ENCODE results near the gene EEF1AKMT1. TPM values are rescaled to one million over a fixed set of nuclear protein-coding genes. Genes with fewer than 3 reads are reported as not detected.

Gene EEF1AKMT1
- total and polyA plus RNA-seq, 10 of the 15 experiments (the other 5 are each of a cell fraction or from before 2014, with no cell fraction given), result 7.9 to 44.5 (median 11.0) TPM

- Histone ChIP-seq H3K36me3 (ENCODE audit: control insufficient read depth in 2 of 2, insufficient read depth in 2 of 2, low read length in 1 of 2) (no peaks in the 10 kb centered on the region), H3K9me3 (replicated peaks; ENCODE audit: control insufficient read depth, insufficient read depth, low read length) (no peaks in the 10 kb centered on the region), H3K27me3 (replicated peaks in 1 of 2; ENCODE audit: control insufficient read depth in 2 of 2, insufficient read depth in 2 of 2, low read length in 1 of 2) (peaks cover 0 to 3% of the 10 kb centered on the region in 2 experiments; a peak in 3 of 4 replicates), H3K4me3 (no peak overlapping the region), H4K20me1 (ENCODE audit: control insufficient read depth, insufficient read depth) (no peaks in the 10 kb centered on the region), H3K79me2 (ENCODE audit: control insufficient read depth, insufficient read depth, low read length) (no peaks in the 10 kb centered on the region), H3K9ac (ENCODE audit: control insufficient read depth, insufficient read depth, low read length) (no peak overlapping the region), H3K4me2 (ENCODE audit: control insufficient read depth, insufficient read depth) (no peak overlapping the region), H3K4me1 (ENCODE audit: control insufficient read depth, insufficient read depth, low read length) (no peaks in the 10 kb centered on the region), H3K27ac (ENCODE audit: control insufficient read depth, insufficient read depth) (no peak overlapping the region), H2AFZ (ENCODE audit: control insufficient read depth, low read depth, low read length) (no peak overlapping the region)
- no peak for DNase-seq (ENCODE audit: low read depth, low spot score)
- ChIA-PET RAD21 (ENCODE audit: unreplicated experiment) (no interaction called here), SMC1A (ENCODE audit: uncharacterized antibody, unreplicated experiment) (no interaction called here), POLR2A (no interaction called here), CTCF (no interaction called here)
- FAIRE-seq, result no peak
- ATAC-seq, result no peak
- BruUV-seq (replicated peaks), result no TSS peak
- intact Hi-C loops (cut with micrococcal nuclease; ENCODE audit: unreplicated experiment), result no loop called here
- in situ Hi-C loops (cut with MboI), result no loop called here
- no peak for TF ChIP-seq EED (IDR thresholded peaks at IDR 0.05; ENCODE audit: low read depth)
- no peak for TF ChIP-seq NRF1 (conservative IDR thresholded peaks at IDR 0.05; ENCODE audit: low read depth, low read length)
- TF ChIP-seq ETV6 (conservative IDR thresholded peaks at IDR 0.05 in 1 of 2, IDR thresholded peaks at IDR 0.05 in 1 of 2; ENCODE audit: borderline replicate concordance in 1 of 2, low read depth in 1 of 2), result no peak
- TF ChIP-seq TCF3 (IDR thresholded peaks at IDR 0.05; ENCODE audit: borderline replicate concordance, insufficient read depth, low read depth, low read length), result 0 out of 2 replicates have a peak, but pooled peaks have one; percentile 67
- 79% methylated on average over 40 of the region's 44 CpGs for WGBS (ENCODE audit: insufficient coverage, insufficient replicate concordance, low lambda C conversion rate, missing lambda C conversion rate)
Observed at GRCh38 chr13:20717581-20718542, 55.9 kb downstream of the EEF1AKMT1 start.

GRCh38 chr13:20716951-20717350 is 56.8 kb downstream of the EEF1AKMT1 start:
- Histone ChIP-seq H4K20me1 (ENCODE audit: control insufficient read depth, insufficient read depth) (no peaks in the 10 kb centered on the region), H3K79me2 (ENCODE audit: control insufficient read depth, insufficient read depth, low read length) (no peaks in the 10 kb centered on the region), H3K9me3 (replicated peaks; ENCODE audit: control insufficient read depth, insufficient read depth, low read length) (no peaks in the 10 kb centered on the region), H3K27ac (ENCODE audit: control insufficient read depth, insufficient read depth) (no peak overlapping the region), H3K9ac (ENCODE audit: control insufficient read depth, insufficient read depth, low read length) (no peak overlapping the region), H3K4me3 (no peak overlapping the region), H3K4me1 (ENCODE audit: control insufficient read depth, insufficient read depth, low read length) (no peaks in the 10 kb centered on the region), H2AFZ (ENCODE audit: control insufficient read depth, low read depth, low read length) (no peak overlapping the region), H3K36me3 (ENCODE audit: control insufficient read depth in 2 of 2, insufficient read depth in 2 of 2, low read length in 1 of 2) (no peaks in the 10 kb centered on the region), H3K4me2 (ENCODE audit: control insufficient read depth, insufficient read depth) (no peak overlapping the region), H3K27me3 (replicated peaks in 1 of 2; ENCODE audit: control insufficient read depth in 2 of 2, insufficient read depth in 2 of 2, low read length in 1 of 2) (peaks cover 0 to 3% of the 10 kb centered on the region in 2 experiments; a peak in 3 of 4 replicates)
- ChIA-PET CTCF (no interaction called here), SMC1A (ENCODE audit: uncharacterized antibody, unreplicated experiment) (no interaction called here), POLR2A (no interaction called here), RAD21 (ENCODE audit: unreplicated experiment) (interaction anchor here (0.5 kb wide), 1 partner anchor 302 kb away, joined by 4 read pairs; no protein-coding TSS in a partner anchor)
- in situ Hi-C loops (cut with MboI), result no loop called here
- no peak for ATAC-seq
- DNase-seq (ENCODE audit: low read depth, low spot score), result no peak
- BruUV-seq (replicated peaks), result no TSS peak
- intact Hi-C loops (cut with micrococcal nuclease; ENCODE audit: unreplicated experiment), result no loop called here
- 71% methylated on average over 15 of the region's 15 CpGs for WGBS (ENCODE audit: insufficient coverage, insufficient replicate concordance, low lambda C conversion rate, missing lambda C conversion rate)
- no peak for FAIRE-seq
- TF ChIP-seq IRF3 (IDR thresholded peaks at IDR 0.05) (no peak), NKRF (conservative IDR thresholded peaks at IDR 0.05) (no peak), ZNF24 (IDR thresholded peaks at IDR 0.05) (no peak), NFXL1 (IDR thresholded peaks at IDR 0.05; ENCODE audit: borderline replicate concordance) (no peak), JUNB (IDR thresholded peaks at IDR 0.05) (no peak), POLR2AphosphoS5 (IDR thresholded peaks at IDR 0.05; ENCODE audit: low read length) (no peak), STAT3 (IDR thresholded peaks at IDR 0.05; ENCODE audit: low read depth, low read length) (no peak), NBN (IDR thresholded peaks at IDR 0.05) (no peak)

Data from GM12878 (cell line).